GM10248 (cell line): ENCODE results near the gene CAMK1D.

ENCODE experiments used
- CTCF ChIA-PET: fragments of 300-600 bp; sonication (Branson Sonifier 250); formaldehyde crosslinking; extraction: SDS; loops from one replicate; lab custom pipeline; 2021; ENCODE audit warnings: antibody characterized with exemption; lab: Yijun Ruan, JAX
- POLR2A ChIA-PET: fragments of 350-650 bp; sonication (Branson Sonifier 250); formaldehyde crosslinking; extraction: SDS; loops from one replicate; lab custom pipeline; 2020; ENCODE audit warnings: antibody characterized with exemption; lab: Yijun Ruan, JAX
- DNase-seq: peaks from one replicate; pipeline ENCODE4 v3.0.0; 2012; ENCODE audit errors: extremely low spot score
- CTCF ChIP-seq: IDR thresholded peaks from 2 replicates; pipeline ENCODE4 v1.5.1; 2012; ENCODE audit warnings: mild to moderate bottlenecking, low read depth; ENCODE audit errors: extremely low read depth, missing control alignments, control extremely low read depth

CAMK1D gene

GRCh38 chr10:12556039-12556438, 206.7 kb downstream of the CAMK1D start:
- CTCF ChIA-PET, result no interaction called here
- POLR2A ChIA-PET, result no interaction called here
- DNase-seq, result no peak
- TF ChIP-seq CTCF, result no peak

- ChIA-PET CTCF (interaction anchor here (2.2 kb wide), 1 partner anchor 26 kb away, joined by 4 read pairs; no protein-coding TSS in a partner anchor), POLR2A (no interaction called here)
- TF ChIP-seq CTCF, result no peak
- DNase-seq, result no peak
Measured at GRCh38 chr10:12559578-12560178, 210.3 kb downstream of the CAMK1D start.

DNA sequence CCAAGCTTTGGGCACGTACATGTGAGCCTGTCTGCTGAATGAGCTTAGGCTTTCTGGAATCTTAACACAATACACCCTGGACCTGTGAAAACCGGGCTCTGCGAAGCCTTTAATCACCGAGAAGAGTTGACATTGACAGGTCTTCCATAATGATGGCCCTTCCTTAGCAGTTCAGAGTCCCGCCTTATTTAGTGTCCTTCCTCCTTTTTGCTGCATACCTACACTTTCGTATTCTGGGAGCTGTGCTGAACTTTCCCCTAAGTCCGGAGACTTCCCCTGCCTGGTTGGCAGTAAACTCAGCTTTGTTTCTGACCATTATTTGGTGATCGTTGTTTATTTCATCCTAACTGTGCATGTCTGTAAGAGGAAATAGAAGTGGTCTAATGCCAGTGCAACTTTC, 212.0 kb downstream of the CAMK1D start:
- ChIA-PET CTCF (no interaction called here), POLR2A (no interaction called here)
- no peak for DNase-seq
- no peak for TF ChIP-seq CTCF

DNA sequence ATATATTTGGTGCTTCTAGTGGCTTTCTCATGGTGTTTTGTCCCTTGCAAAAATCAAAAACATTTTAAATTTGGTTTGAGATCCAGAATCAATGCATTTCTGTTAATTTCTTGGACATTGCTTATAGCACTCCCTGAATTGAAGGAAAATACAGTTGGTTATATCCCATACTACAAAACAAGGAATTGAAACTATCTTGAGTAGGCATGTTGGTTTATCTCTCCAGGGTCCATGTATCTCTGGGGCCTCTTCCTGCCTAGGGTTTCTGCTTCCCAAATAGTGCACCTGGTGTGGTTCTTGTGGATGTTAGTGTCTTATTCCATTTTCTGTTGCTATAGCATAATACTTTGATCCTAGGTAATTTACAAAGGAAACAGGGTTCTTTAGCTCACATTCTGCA, 212.4 kb downstream of the CAMK1D start:
- ChIA-PET CTCF (no interaction called here), POLR2A (no interaction called here)
- DNase-seq, result no peak
- no peak for TF ChIP-seq CTCF

DNA sequence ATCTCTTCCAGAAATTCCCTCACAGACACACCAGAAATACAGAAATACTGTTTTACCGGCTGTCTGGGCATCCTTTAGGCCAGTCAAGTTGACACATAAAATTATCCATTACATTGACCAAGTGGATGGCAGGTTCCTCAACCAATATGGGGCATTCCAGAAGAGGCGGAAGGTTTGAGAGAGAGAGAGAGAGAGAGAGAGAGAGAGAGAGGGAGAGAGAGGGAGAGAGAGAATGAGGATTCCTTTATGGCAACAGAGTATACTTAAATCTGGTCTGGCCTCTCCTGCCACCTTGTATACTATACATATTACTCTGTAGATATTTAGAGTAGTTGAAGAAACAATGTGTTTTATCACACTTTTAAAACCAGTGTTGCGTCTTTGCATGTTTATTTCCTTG, 214.1 kb downstream of the CAMK1D start:
- POLR2A ChIA-PET, result interaction anchor here (0.8 kb wide), 1 partner anchor 15 kb away, joined by 3 read pairs; no protein-coding TSS in a partner anchor
- no peak for DNase-seq
- CTCF ChIA-PET, result interaction anchor here (0.9 to 1.5 kb wide), 4 partner anchors 12 to 93 kb away, joined by 3 to 4 read pairs (median 3); no protein-coding TSS in a partner anchor
- no peak for TF ChIP-seq CTCF

DNA sequence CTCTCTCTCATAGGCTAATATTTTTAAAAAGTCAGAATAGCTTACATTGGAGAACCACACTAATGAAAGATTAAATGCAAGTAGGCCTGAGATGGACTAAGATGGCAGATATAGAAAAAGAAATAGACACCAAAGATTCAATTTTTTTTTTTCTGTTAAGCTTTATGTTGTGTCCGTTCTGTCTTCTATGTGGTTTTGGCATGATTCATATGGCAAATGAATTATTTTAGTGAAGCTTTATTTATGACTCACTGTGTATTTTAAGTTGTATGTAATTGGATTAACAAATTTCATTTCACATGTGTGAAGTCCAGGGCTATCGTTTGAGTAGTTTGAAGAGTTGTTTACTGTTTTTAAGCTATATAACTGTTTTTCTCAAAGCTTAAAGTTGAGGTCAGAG, 214.8 kb downstream of the CAMK1D start:
- no peak for TF ChIP-seq CTCF
- POLR2A ChIA-PET, result interaction anchor here (0.8 kb wide), 1 partner anchor 16 kb away, joined by 3 read pairs; no protein-coding TSS in a partner anchor
- CTCF ChIA-PET, result interaction anchor here (0.9 to 1.5 kb wide), 5 partner anchors 11 to 92 kb away, joined by 3 to 4 read pairs (median 3); no protein-coding TSS in a partner anchor
- no peak for DNase-seq
